IMR-90 (cell line): ENCODE measurements around the gene C22orf31. TPM values are rescaled to one million over a fixed set of nuclear protein-coding genes. Genes with fewer than 3 reads are reported as not detected.

Experiments
- ATAC-seq: fragments of 200-7000 bp; cut with Tn5 transposase; 2 replicates; pipeline ENCODE4 v1.9.1; 2020; ENCODE audit warnings: low read depth, mild to moderate bottlenecking, moderate library complexity
- BruUV-seq: library from RNA; stranded (reverse); fragments of 400-500 nt; replicated peaks from 2 replicates; lab custom pipeline; 2021; lab: Mats Ljungman, UMichigan
- CTCF ChIA-PET: fragments of 300-600 bp; formaldehyde crosslinking; extraction: SDS; loops from one replicate; lab custom pipeline; 2021; ENCODE audit warnings: antibody characterized with exemption; lab: Yijun Ruan, JAX
- POLR2A ChIA-PET: fragments of 300-600 bp; sonication (Branson Sonifier 250); formaldehyde crosslinking; loops from one replicate; lab custom pipeline; 2022; ENCODE audit warnings: antibody characterized with exemption; ENCODE audit not compliant: unreplicated experiment; lab: Charles Lee
- DNase-seq: peaks from one replicate; pipeline ENCODE4 v3.0.0; 2013
- H2AFZ ChIP-seq: replicated peaks from 2 replicates; pipeline ENCODE3; 2013; ENCODE audit warnings: low read length, mild to moderate bottlenecking; ENCODE audit not compliant: poor library complexity
- H2AK5ac ChIP-seq: 2 replicates; pipeline ENCODE4 v1.6.1; 2013; ENCODE audit warnings: low read depth, low read length, inconsistent platforms
- H2AK9ac ChIP-seq: replicated peaks from 2 replicates; pipeline ENCODE3; 2013; ENCODE audit warnings: mild to moderate bottlenecking, low read depth, low read length, moderate library complexity; ENCODE audit not compliant: poor library complexity
- H2BK120ac ChIP-seq: 2 replicates; pipeline ENCODE4 v1.6.1; 2013; ENCODE audit warnings: low read depth, low read length, inconsistent platforms
- H2BK15ac ChIP-seq: 3 replicates; pipeline ENCODE4 v1.6.1; 2013; ENCODE audit warnings: low read depth, low read length, inconsistent platforms
- H2BK20ac ChIP-seq: 2 replicates; pipeline ENCODE4 v1.6.1; 2013; ENCODE audit warnings: low read depth, mild to moderate bottlenecking, inconsistent platforms, low read length, moderate library complexity
- H2BK5ac ChIP-seq: 2 replicates; pipeline ENCODE4 v1.6.1; 2013; ENCODE audit warnings: mild to moderate bottlenecking, low read depth, low read length, inconsistent platforms; ENCODE audit not compliant: poor library complexity, severe bottlenecking
- H3K14ac ChIP-seq: replicated peaks from 2 replicates; pipeline ENCODE4 v1.6.1; 2013; ENCODE audit warnings: low read depth, low read length, inconsistent platforms
- H3K18ac ChIP-seq: 2 replicates; pipeline ENCODE4 v1.6.1; 2013; ENCODE audit warnings: low read depth, low read length, control low read depth
- H3K23ac ChIP-seq: 2 replicates; pipeline ENCODE4 v1.6.1; 2013; ENCODE audit warnings: low read depth, low read length, inconsistent platforms
- H3K27ac ChIP-seq: 2 replicates; pipeline ENCODE4 v1.5.1; 2013; ENCODE audit warnings: mild to moderate bottlenecking, control low read depth, low read length; ENCODE audit not compliant: insufficient read depth
- H3K27me3 ChIP-seq: 2 replicates; pipeline ENCODE4 v1.6.1; 2013; ENCODE audit warnings: low read length; ENCODE audit not compliant: control insufficient read depth, insufficient read depth
- H3K36me3 ChIP-seq: 2 replicates; pipeline ENCODE4 v1.6.1; 2013; ENCODE audit warnings: low read length, mixed read lengths; ENCODE audit not compliant: control insufficient read depth, insufficient read depth
- H3K4ac ChIP-seq: 2 replicates; pipeline ENCODE4 v1.6.1; 2013; ENCODE audit warnings: low read depth, low read length, inconsistent platforms
- H3K4me1 ChIP-seq: 2 replicates; pipeline ENCODE4 v1.6.1; 2013; ENCODE audit warnings: low read length, mixed read lengths; ENCODE audit not compliant: control insufficient read depth, insufficient read depth
- H3K4me2 ChIP-seq: 2 replicates; pipeline ENCODE4 v1.6.1; 2013; ENCODE audit warnings: low read depth, mild to moderate bottlenecking, control low read depth, low read length, moderate library complexity
- H3K4me3 ChIP-seq: 2 replicates; pipeline ENCODE4 v1.5.1; 2013; ENCODE audit warnings: low read depth, mild to moderate bottlenecking, control low read depth, low read length, moderate library complexity; ENCODE audit not compliant: insufficient read depth
- H3K56ac ChIP-seq: 2 replicates; pipeline ENCODE4 v1.6.1; 2013; ENCODE audit warnings: low read length, inconsistent platforms; ENCODE audit not compliant: insufficient read depth; ENCODE audit errors: extremely low read depth
- H3K79me1 ChIP-seq, 2 experiments: 2 replicates each; pipeline ENCODE4 v1.6.1; 2013; ENCODE audit warnings: low read length in 2 of 2, inconsistent platforms in 1 of 2, low read depth in 1 of 2
- H3K9ac ChIP-seq: 2 replicates; pipeline ENCODE4 v1.6.1; 2013; ENCODE audit warnings: low read depth, low read length, control low read depth
- H3K9me1 ChIP-seq: 2 replicates; pipeline ENCODE4 v1.6.1; 2013; ENCODE audit warnings: low read length, inconsistent platforms; ENCODE audit not compliant: insufficient read depth
- H3K9me3 ChIP-seq: 2 replicates; pipeline ENCODE4 v1.6.1; 2013; ENCODE audit warnings: low read length; ENCODE audit not compliant: control insufficient read depth, insufficient read depth
- H4K20me1 ChIP-seq: 2 replicates; pipeline ENCODE4 v1.6.1; 2013; ENCODE audit warnings: low read length, inconsistent platforms; ENCODE audit not compliant: insufficient read depth
- H4K5ac ChIP-seq: 2 replicates; pipeline ENCODE4 v1.6.1; 2013; ENCODE audit warnings: mild to moderate bottlenecking, low read depth, low read length, control low read depth
- H4K8ac ChIP-seq, 2 experiments: 2 replicates each; pipeline ENCODE4 v1.6.1; 2013; ENCODE audit warnings: low read depth in 2 of 2, low read length in 2 of 2, control low read depth in 1 of 2, inconsistent platforms in 1 of 2
- H4K91ac ChIP-seq: 2 replicates; pipeline ENCODE4 v1.6.1; 2013; ENCODE audit warnings: low read depth, low read length, inconsistent platforms; ENCODE audit not compliant: insufficient read depth
- BHLHE40 ChIP-seq: fragments of 150-350 bp; IDR thresholded peaks from 2 replicates; pipeline ENCODE4 v1.6.1; 2016; ENCODE audit warnings: mild to moderate bottlenecking, low read depth, low read length
- CEBPB ChIP-seq: IDR thresholded peaks from 2 replicates; pipeline ENCODE4 v1.6.1; 2012; ENCODE audit warnings: low read depth, low read length, improper control_type of control experiment
- CHD1 ChIP-seq: IDR thresholded peaks from 2 replicates; pipeline ENCODE4 v1.6.1; 2012; ENCODE audit warnings: low read depth, low read length, improper control_type of control experiment
- MAFK ChIP-seq: IDR thresholded peaks from 2 replicates; pipeline ENCODE4 v1.6.1; 2012; ENCODE audit warnings: low read depth, low read length, improper control_type of control experiment
- MXI1 ChIP-seq: IDR thresholded peaks from 2 replicates; pipeline ENCODE4 v1.6.1; 2012; ENCODE audit warnings: low read depth, mild to moderate bottlenecking, low read length, moderate library complexity, borderline replicate concordance
- NFE2L2 ChIP-seq: fragments of 150-350 bp; IDR thresholded peaks from 2 replicates; pipeline ENCODE4 v1.6.1; 2016; ENCODE audit warnings: low read depth, mild to moderate bottlenecking, low read length
- POLR2A ChIP-seq: IDR thresholded peaks from 2 replicates; pipeline ENCODE4 v1.6.1; 2012; ENCODE audit warnings: mild to moderate bottlenecking, low read depth, low read length
- RAD21 ChIP-seq: IDR thresholded peaks from 2 replicates; pipeline ENCODE4 v1.6.1; 2012; ENCODE audit warnings: low read length, improper control_type of control experiment
- RCOR1 ChIP-seq: IDR thresholded peaks from 2 replicates; pipeline ENCODE4 v1.6.1; 2012; ENCODE audit warnings: mild to moderate bottlenecking, low read length, improper control_type of control experiment; ENCODE audit not compliant: insufficient replicate concordance
- RFX5 ChIP-seq: IDR thresholded peaks from 2 replicates; pipeline ENCODE4 v1.8.0; 2012; ENCODE audit warnings: low read depth, mild to moderate bottlenecking, low read length, moderate library complexity
- SMC3 ChIP-seq: fragments of 150-350 bp; IDR thresholded peaks from 2 replicates; pipeline ENCODE4 v1.6.1; 2016; ENCODE audit warnings: low read depth, mild to moderate bottlenecking, antibody characterized with exemption, low read length, moderate library complexity
- WGBS, 2 experiments: methylation state at CpG; one replicate each; pipeline versions ENCODE4 v1.1.5 to v1.1.7; 2013; ENCODE audit warnings: missing lambda C conversion rate in 2 of 2; ENCODE audit not compliant: insufficient read length in 1 of 2; ENCODE audit errors: extremely low coverage in 2 of 2; 5-methylcytosine and 5-hydroxymethylcytosine counted together
- dilution Hi-C: fragments of 300-500 bp; cut with HindIII; formaldehyde crosslinking; loops from one replicate; pipeline ENCODE4 v1.14.3; 2018; ENCODE audit warnings: low sequenced_read_pairs; ENCODE audit not compliant: unreplicated experiment
- in situ Hi-C: fragments of 300-500 bp; cut with MboI; formaldehyde crosslinking; loops from 3 replicates; pipeline ENCODE4 v1.14.3; 2019; ENCODE audit warnings: low sequenced_read_pairs, inconsistent platforms, mixed read lengths
- intact Hi-C: fragments of 100-400 bp; cut with micrococcal nuclease; formaldehyde crosslinking; loops from 2 replicates; pipeline ENCODE4 v1.10.0; 2022
- polyA plus RNA-seq, 3 experiments: library from polyadenylated mRNA; depleted of rRNA; stranded (reverse); fragments of >200 nt; gene quantifications; 2 replicates each; pipeline ENCODE4 v1.2.3, GENCODE V29; 2012; ENCODE audit warnings: low replicate concordance in 1 of 3
- total RNA-seq: library from RNA; depleted of rRNA; stranded (reverse); fragments of >200 nt; gene quantifications from 2 replicates; pipeline ENCODE4 v1.2.3, GENCODE V29; 2012
- TF ChIP-seq, protein P1 (sequence below): conservative IDR thresholded peaks from 2 replicates; pipeline ENCODE4 v1.5.1; 2012; ENCODE audit warnings: mild to moderate bottlenecking, low read depth, low read length, improper control_type of control experiment
- TF ChIP-seq, protein P2 (sequence below): fragments of 150-350 bp; IDR thresholded peaks from 2 replicates; pipeline ENCODE4 v1.6.1; 2017; ENCODE audit warnings: mild to moderate bottlenecking, antibody characterized with exemption, low read length, low read depth
- TF ChIP-seq, protein P3 (sequence below): fragments of 150-350 bp; IDR thresholded peaks from 2 replicates; pipeline ENCODE4 v1.6.1; 2016; ENCODE audit warnings: low read depth, mild to moderate bottlenecking, low read length, moderate library complexity, borderline replicate concordance

Gene C22orf31
- total and polyA plus RNA-seq, 2 of the 4 experiments (the other 2 are of a cell fraction): not detected

DNA sequence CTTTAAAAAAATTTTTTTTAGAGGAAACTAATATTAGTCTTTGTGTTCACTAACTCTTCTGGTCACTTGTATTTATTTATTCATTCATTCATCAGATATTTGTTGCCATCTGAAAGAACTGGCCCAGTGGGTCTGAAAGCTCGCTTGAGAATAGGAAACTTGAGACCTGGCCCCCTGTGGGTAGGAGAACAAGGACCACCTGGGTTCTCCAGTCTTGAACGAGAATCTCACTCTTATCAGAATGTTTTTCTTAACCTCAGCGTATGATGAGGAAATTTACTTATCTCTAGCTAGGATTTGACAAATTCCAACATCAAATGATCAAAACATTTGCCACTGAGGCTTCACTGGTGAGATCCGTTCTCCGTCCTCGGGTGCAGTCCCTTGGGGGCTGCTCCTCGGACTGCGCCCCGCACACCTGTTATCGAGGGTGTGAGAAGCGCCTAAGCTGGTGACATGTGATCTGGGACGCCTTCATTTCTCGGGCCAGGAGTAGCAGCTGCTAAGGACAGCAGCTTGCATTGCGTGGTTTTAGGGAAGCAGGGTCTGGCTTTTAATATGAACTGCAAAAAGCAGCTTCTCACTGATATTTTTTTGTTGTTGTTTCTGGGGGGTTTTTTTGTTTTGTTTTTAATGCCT lies 6.3 kb downstream of the C22orf31 start:
- Histone ChIP-seq H3K9me3 (no peaks in the 10 kb centered on the region), H2AK9ac (no peak overlapping the region), H3K9ac (no peak overlapping the region), H3K4me3 (no peak overlapping the region), H4K8ac (no peak overlapping the region), H3K4me2 (no peak overlapping the region), H2AFZ (no peak overlapping the region), H3K56ac (no peak overlapping the region), H3K14ac (no peak overlapping the region), H2BK120ac (no peak overlapping the region), H3K79me1 (no peaks in the 10 kb centered on the region), H2BK5ac (no peak overlapping the region), H3K23ac (no peak overlapping the region), H3K18ac (no peak overlapping the region), H3K4me1 (no peaks in the 10 kb centered on the region), H3K27me3 (peaks cover 2% of the 10 kb centered on the region; the same call in 1 of the 2 replicates), H4K5ac (no peak overlapping the region), H3K27ac (no peak overlapping the region), H2BK15ac (no peak overlapping the region), H3K36me3 (peaks cover 3% of the 10 kb centered on the region; the same call in 1 of the 2 replicates), H3K4ac (no peak overlapping the region), H4K91ac (no peak overlapping the region), H2AK5ac (no peak overlapping the region), H2BK20ac (no peak overlapping the region), H4K20me1 (no peaks in the 10 kb centered on the region), H3K9me1 (no peaks in the 10 kb centered on the region)
- ChIA-PET POLR2A (no interaction called here), CTCF (interaction anchor here (1.4 kb wide), 1 partner anchor 10 kb away, joined by 3 read pairs; no protein-coding TSS in a partner anchor)
- BruUV-seq: no TSS peak
- DNase-seq: no peak
- dilution Hi-C loops: no loop called here
- no peak for ATAC-seq
- intact Hi-C loops: no loop called here
- TF ChIP-seq RCOR1 (no peak), CEBPB (no peak), SMC3 (no peak), MAFK (no peak), RAD21 (no peak), MXI1 (no peak), RFX5 (no peak), CHD1 (no peak), BHLHE40 (no peak), NFE2L2 (no peak), POLR2A (no peak)
- TF ChIP-seq, protein P1, sequence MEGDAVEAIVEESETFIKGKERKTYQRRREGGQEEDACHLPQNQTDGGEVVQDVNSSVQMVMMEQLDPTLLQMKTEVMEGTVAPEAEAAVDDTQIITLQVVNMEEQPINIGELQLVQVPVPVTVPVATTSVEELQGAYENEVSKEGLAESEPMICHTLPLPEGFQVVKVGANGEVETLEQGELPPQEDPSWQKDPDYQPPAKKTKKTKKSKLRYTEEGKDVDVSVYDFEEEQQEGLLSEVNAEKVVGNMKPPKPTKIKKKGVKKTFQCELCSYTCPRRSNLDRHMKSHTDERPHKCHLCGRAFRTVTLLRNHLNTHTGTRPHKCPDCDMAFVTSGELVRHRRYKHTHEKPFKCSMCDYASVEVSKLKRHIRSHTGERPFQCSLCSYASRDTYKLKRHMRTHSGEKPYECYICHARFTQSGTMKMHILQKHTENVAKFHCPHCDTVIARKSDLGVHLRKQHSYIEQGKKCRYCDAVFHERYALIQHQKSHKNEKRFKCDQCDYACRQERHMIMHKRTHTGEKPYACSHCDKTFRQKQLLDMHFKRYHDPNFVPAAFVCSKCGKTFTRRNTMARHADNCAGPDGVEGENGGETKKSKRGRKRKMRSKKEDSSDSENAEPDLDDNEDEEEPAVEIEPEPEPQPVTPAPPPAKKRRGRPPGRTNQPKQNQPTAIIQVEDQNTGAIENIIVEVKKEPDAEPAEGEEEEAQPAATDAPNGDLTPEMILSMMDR: no peak
- TF ChIP-seq, protein P2, sequence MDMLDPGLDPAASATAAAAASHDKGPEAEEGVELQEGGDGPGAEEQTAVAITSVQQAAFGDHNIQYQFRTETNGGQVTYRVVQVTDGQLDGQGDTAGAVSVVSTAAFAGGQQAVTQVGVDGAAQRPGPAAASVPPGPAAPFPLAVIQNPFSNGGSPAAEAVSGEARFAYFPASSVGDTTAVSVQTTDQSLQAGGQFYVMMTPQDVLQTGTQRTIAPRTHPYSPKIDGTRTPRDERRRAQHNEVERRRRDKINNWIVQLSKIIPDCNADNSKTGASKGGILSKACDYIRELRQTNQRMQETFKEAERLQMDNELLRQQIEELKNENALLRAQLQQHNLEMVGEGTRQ: no peak
- TF ChIP-seq, protein P3, sequence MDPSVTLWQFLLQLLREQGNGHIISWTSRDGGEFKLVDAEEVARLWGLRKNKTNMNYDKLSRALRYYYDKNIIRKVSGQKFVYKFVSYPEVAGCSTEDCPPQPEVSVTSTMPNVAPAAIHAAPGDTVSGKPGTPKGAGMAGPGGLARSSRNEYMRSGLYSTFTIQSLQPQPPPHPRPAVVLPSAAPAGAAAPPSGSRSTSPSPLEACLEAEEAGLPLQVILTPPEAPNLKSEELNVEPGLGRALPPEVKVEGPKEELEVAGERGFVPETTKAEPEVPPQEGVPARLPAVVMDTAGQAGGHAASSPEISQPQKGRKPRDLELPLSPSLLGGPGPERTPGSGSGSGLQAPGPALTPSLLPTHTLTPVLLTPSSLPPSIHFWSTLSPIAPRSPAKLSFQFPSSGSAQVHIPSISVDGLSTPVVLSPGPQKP: no peak
- in situ Hi-C loops: no loop called here
- WGBS, 2 experiments: 83% methylated on average over 1 of the region's 14 CpGs; no CpG with 5 or more reads in 1 of the 2 experiments
